GM12891 (cell line): ENCODE measurements around the gene TRIO.

Experiments used
- POLR2AphosphoS5 ChIP-seq: IDR thresholded peaks from 2 replicates; pipeline ENCODE4 v1.6.1; 2011; ENCODE audit warnings: low read depth, low read length, control low read depth
- POU2F2 ChIP-seq: IDR thresholded peaks from 2 replicates; pipeline ENCODE4 v1.6.1; 2011; ENCODE audit warnings: low read depth, mild to moderate bottlenecking, control low read depth, low read length, moderate library complexity

DNA sequence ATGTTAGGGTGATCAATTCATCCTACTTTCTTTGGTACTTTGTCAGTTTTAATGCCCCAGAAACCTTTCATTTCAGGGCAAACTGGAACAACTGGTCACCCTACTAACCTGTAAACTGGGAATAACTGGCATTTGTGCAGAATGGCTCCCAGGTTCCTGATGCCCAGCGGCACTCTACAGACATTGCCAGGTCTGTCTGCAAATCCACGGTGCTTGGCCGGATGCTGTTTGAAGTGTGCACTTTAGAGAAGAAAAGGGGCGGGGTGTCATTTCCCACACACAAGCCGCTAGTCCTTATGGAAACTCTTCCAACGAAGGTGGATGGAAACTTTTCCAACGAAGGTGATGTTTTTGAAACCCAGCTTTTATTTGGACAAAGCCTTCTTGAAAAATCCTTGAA is 388.5 kb downstream of the TRIO start:
- TF ChIP-seq POU2F2 = no peak
- TF ChIP-seq POLR2AphosphoS5 = no peak
